K562 (cell line): ENCODE data around the gene VRK3. TPM values are rescaled to one million over a fixed set of nuclear protein-coding genes. Genes with fewer than 3 reads are reported as not detected.

Source experiments
- ARID1B ChIP-seq: fragments of 450-650 bp; IDR thresholded peaks from 2 replicates; pipeline ENCODE4 v1.6.1; 2016; ENCODE audit warnings: antibody characterized with exemption, mild to moderate bottlenecking, inconsistent platforms
- ATF3 ChIP-seq, 2 experiments: fragments of 450-650 bp in 1 of 2; sonication (generic) in 1 of 2; formaldehyde crosslinking in 1 of 2; IDR thresholded peaks in 1 of 2; conservative IDR thresholded peaks in 1 of 2; 2 replicates each; pipeline versions ENCODE4 v1.6.1 to v1.8.1; 2016 to 2023; ENCODE audit warnings: mild to moderate bottlenecking in 2 of 2, moderate library complexity in 2 of 2, inconsistent platforms in 1 of 2, missing genetic modification reagents in 1 of 2
- BDP1 ChIP-seq: IDR thresholded peaks from 3 replicates; pipeline ENCODE4 v1.6.1; 2011; ENCODE audit not compliant: insufficient read length, insufficient read depth
- CBFA2T2 ChIP-seq: fragments of 450-650 bp; conservative IDR thresholded peaks from 2 replicates; pipeline ENCODE4 v1.6.1; 2017; ENCODE audit warnings: mild to moderate bottlenecking
- E2F8 ChIP-seq: fragments of 450-650 bp; IDR thresholded peaks from 2 replicates; pipeline ENCODE4 v1.7.1; 2018; ENCODE audit warnings: mild to moderate bottlenecking, low read depth; ENCODE audit not compliant: partially characterized antibody
- GATA2 ChIP-seq: sonication (generic); formaldehyde crosslinking; IDR thresholded peaks from 2 replicates; pipeline ENCODE4 v1.4.0; 2020; ENCODE audit warnings: mild to moderate bottlenecking, missing genetic modification reagents
- HDAC6 ChIP-seq: IDR thresholded peaks from 2 replicates; pipeline ENCODE4 v1.6.1; 2012; ENCODE audit warnings: low read depth, mild to moderate bottlenecking, control low read depth, inconsistent platforms, low read length, moderate library complexity
- MIER1 ChIP-seq: fragments of 450-650 bp; IDR thresholded peaks from 2 replicates; pipeline ENCODE4 v1.6.1; 2016; ENCODE audit warnings: antibody characterized with exemption, mild to moderate bottlenecking, low read depth
- NCOA6 ChIP-seq: fragments of 450-650 bp; IDR thresholded peaks from 2 replicates; pipeline ENCODE4 v1.6.1; 2017; ENCODE audit warnings: mild to moderate bottlenecking
- NFATC3 ChIP-seq: fragments of 450-650 bp; IDR thresholded peaks from 2 replicates; pipeline ENCODE4 v1.6.1; 2017; ENCODE audit warnings: mild to moderate bottlenecking
- NFE2L1 ChIP-seq: fragments of 450-650 bp; IDR thresholded peaks from 2 replicates; pipeline ENCODE4 v1.6.1; 2016; ENCODE audit warnings: missing genetic modification characterization, low read depth, mild to moderate bottlenecking, missing compliant biosample characterization, moderate library complexity, borderline replicate concordance
- PHB2 ChIP-seq: fragments of 450-650 bp; IDR thresholded peaks from 2 replicates; pipeline ENCODE4 v1.6.1; 2017; ENCODE audit warnings: low read depth
- PHF20 ChIP-seq: fragments of 450-650 bp; IDR thresholded peaks from 2 replicates; pipeline ENCODE4 v1.6.1; 2018; ENCODE audit not compliant: partially characterized antibody
- PPARD ChIP-seq: fragments of 250-450 bp; sonication (Bioruptor Pico); IDR thresholded peaks from 2 replicates; pipeline ENCODE4 v1.8.0; 2022; ENCODE audit warnings: inconsistent platforms, mild to moderate bottlenecking, moderate library complexity
- RBM25 ChIP-seq: fragments of 200-400 bp; formaldehyde crosslinking; IDR thresholded peaks from 2 replicates; pipeline ENCODE4 v1.6.1; 2018; ENCODE audit warnings: low read length, low read depth, moderate library complexity; ENCODE audit not compliant: severe bottlenecking
- RFX1 ChIP-seq: fragments of 450-650 bp; IDR thresholded peaks from 2 replicates; pipeline ENCODE4 v1.6.1; 2016; ENCODE audit warnings: mild to moderate bottlenecking, moderate library complexity
- SREBF1 ChIP-seq: fragments of 150-350 bp; IDR thresholded peaks from 2 replicates; pipeline ENCODE4 v1.6.1; 2014; ENCODE audit warnings: antibody characterized with exemption, low read depth, low read length, borderline replicate concordance
- TCF7L2 ChIP-seq: fragments of 150-350 bp; IDR thresholded peaks from 2 replicates; pipeline ENCODE4 v1.6.1; 2016; ENCODE audit warnings: low read depth, mild to moderate bottlenecking, low read length, moderate library complexity
- WHSC1 ChIP-seq: IDR thresholded peaks from one replicate; pipeline ENCODE4 v1.6.1; 2012; ENCODE audit warnings: low read length, control low read depth, inconsistent platforms
- YBX1 ChIP-seq: fragments of 450-650 bp; IDR thresholded peaks from 2 replicates; pipeline ENCODE4 v1.7.1; 2016; ENCODE audit warnings: mild to moderate bottlenecking
- ZNF184 ChIP-seq: sonication (generic); formaldehyde crosslinking; IDR thresholded peaks from 2 replicates; pipeline ENCODE4 v1.5.0; 2020; ENCODE audit warnings: missing genetic modification reagents
- polyA plus RNA-seq, 8 experiments: library from polyadenylated mRNA; depleted of rRNA in 4 of 8; stranded (reverse) in 5 of 8; unstranded in 3 of 8; fragments of >200 nt; fragmentation: Nextera tagmentation in 2 of 8; fragmentation: Illumina TruSeq in 1 of 8; extraction: Ambion mirVana in 2 of 8; extraction: Trizol in 1 of 8; gene quantifications; 2 replicates each; pipeline versions ENCODE4 v1.2.1 to v1.2.3, GENCODE V29; 2011 to 2014; ENCODE audit warnings: inconsistent platforms in 1 of 8, missing spikeins in 1 of 8
- total RNA-seq, 7 experiments: library from RNA; depleted of rRNA in 6 of 7; stranded (reverse); fragments of >200 nt in 6 of 7; fragmentation: Illumina TruSeq in 2 of 7; extraction: Trizol in 2 of 7; gene quantifications; 2 replicates each; pipeline versions ENCODE4 v1.2.1 to v1.2.3, GENCODE V29; 2011 to 2021; ENCODE audit warnings: low replicate concordance in 1 of 7
- TF ChIP-seq, protein P1 (sequence below): fragments of 250-450 bp; sonication (Bioruptor Pico); IDR thresholded peaks from 2 replicates; pipeline ENCODE4 v1.5.1; 2021; ENCODE audit warnings: mild to moderate bottlenecking
- TF ChIP-seq, protein P2 (sequence below): fragments of 450-650 bp; IDR thresholded peaks from 2 replicates; pipeline ENCODE4 v1.6.1; 2017; ENCODE audit warnings: mild to moderate bottlenecking, moderate library complexity

VRK3 gene
- total and polyA plus RNA-seq, 9 of the 15 experiments (the other 6 are each of a cell fraction or from before 2014, with no cell fraction given), result 25.6 to 94.3 (median 42.9) TPM

DNA sequence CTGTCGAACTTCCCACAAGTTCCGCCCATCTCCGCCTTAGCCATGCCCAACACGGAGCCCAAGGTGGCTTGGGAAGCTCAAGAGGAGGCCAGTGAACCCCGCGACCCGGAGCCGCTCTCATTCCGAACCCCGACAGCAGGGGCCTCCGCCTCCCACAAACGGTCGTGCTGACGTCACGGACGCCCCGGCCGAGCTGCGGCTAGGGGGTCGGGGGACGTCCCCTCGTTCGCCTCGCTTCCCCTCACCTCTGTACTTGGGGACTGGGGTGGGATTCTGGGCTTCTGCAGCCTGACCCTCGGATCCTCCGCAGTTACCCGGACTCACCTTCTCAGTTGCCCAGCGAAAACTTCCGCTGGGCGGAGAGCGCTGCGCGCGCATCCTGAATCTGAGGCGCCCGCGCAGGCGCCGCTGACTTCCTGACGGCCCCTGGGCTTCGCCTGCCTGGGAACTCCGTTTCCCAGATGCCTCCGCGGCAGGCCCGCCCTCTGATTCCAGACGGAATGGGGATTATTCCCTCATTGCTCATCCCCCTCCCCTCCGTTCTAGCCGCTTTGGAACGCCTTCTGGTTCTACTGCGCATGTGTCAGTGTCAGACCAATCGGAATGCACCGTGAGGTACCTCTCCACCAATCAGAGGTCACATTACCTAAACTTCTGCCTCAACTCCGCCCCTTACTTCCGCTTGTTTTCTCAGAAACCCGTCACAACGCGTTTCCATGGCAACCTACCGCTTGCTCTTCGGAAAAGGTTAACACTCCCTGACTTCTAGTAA lies at the start of gene VRK3 (continued):
- TF ChIP-seq, protein P1, sequence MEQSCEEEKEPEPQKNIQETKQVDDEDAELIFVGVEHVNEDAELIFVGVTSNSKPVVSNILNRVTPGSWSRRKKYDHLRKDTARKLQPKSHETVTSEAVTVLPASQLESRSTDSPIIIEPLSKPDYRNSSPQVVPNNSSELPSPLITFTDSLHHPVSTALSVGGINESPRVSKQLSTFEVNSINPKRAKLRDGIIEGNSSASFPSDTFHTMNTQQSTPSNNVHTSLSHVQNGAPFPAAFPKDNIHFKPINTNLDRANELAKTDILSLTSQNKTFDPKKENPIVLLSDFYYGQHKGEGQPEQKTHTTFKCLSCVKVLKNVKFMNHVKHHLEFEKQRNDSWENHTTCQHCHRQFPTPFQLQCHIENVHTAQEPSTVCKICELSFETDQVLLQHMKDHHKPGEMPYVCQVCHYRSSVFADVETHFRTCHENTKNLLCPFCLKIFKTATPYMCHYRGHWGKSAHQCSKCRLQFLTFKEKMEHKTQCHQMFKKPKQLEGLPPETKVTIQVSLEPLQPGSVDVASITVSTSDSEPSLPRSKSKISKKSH (CRISPR knock-in tag), result no peak
- no peak for TF ChIP-seq ARID1B
- no peak for TF ChIP-seq TCF7L2
- no peak for TF ChIP-seq SREBF1
- peak; percentile 100 for TF ChIP-seq RFX1
- TF ChIP-seq ZNF184 (CRISPR knock-in tag), result no peak
- TF ChIP-seq E2F8, result no peak
- TF ChIP-seq NFATC3, result no peak
- peak; percentile 96 for TF ChIP-seq NCOA6
- no peak for TF ChIP-seq RBM25
- TF ChIP-seq GATA2 (CRISPR knock-in tag), result no peak
- no peak for TF ChIP-seq YBX1
- no peak for TF ChIP-seq BDP1
- TF ChIP-seq WHSC1, result no peak
- TF ChIP-seq, protein P2, sequence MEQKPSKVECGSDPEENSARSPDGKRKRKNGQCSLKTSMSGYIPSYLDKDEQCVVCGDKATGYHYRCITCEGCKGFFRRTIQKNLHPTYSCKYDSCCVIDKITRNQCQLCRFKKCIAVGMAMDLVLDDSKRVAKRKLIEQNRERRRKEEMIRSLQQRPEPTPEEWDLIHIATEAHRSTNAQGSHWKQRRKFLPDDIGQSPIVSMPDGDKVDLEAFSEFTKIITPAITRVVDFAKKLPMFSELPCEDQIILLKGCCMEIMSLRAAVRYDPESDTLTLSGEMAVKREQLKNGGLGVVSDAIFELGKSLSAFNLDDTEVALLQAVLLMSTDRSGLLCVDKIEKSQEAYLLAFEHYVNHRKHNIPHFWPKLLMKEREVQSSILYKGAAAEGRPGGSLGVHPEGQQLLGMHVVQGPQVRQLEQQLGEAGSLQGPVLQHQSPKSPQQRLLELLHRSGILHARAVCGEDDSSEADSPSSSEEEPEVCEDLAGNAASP, result no peak
- TF ChIP-seq PPARD (CRISPR knock-in tag), result no peak
- peak; percentile 48 for TF ChIP-seq PHF20
- no peak for TF ChIP-seq HDAC6
- TF ChIP-seq PHB2, result no peak
- no peak for TF ChIP-seq MIER1
- TF ChIP-seq ATF3 (IDR thresholded peaks at IDR 0.05), result peak; percentile 78
- TF ChIP-seq ATF3 (CRISPR knock-in tag; conservative IDR thresholded peaks at IDR 0.05), result no peak
- no peak for TF ChIP-seq NFE2L1 (tag)
- TF ChIP-seq CBFA2T2, result no peak
